Right cardiac atrium (tissue), 5 donors: Measurements from ENCODE around the gene BCAP31. TPM values are rescaled to one million over a fixed set of nuclear protein-coding genes. Genes with fewer than 3 reads are reported as not detected.
"Not testable (repeated sequence)": the region's sequence is repeated elsewhere in the genome, so short reads cannot be mapped to it uniquely, and the experiment has no call there.

Experiments
- ATAC-seq, 2 donors: fragments of 200-7000 bp; cut with Tn5 transposase; one replicate each; pipeline versions ENCODE4 v1.8.0 to v1.9.1; 2020; ENCODE audit warnings: moderate library complexity in 2 of 2, mild to moderate bottlenecking in 1 of 2
- DNase-seq, 3 donors: peaks; one replicate each; pipeline ENCODE4 v3.0.0-alpha.2; 2020
- H3K27ac ChIP-seq: one replicate; pipeline ENCODE4 v1.5.1; 2013; ENCODE audit warnings: mild to moderate bottlenecking, low read length, control low read depth, moderate library complexity
- H3K27me3 ChIP-seq: one replicate; pipeline ENCODE4 v1.6.1; 2013; ENCODE audit not compliant: control insufficient read depth, insufficient read depth
- H3K4me1 ChIP-seq: one replicate; pipeline ENCODE4 v1.6.1; 2013; ENCODE audit warnings: low read length; ENCODE audit not compliant: control insufficient read depth, insufficient read depth
- H3K4me3 ChIP-seq: one replicate; pipeline ENCODE4 v1.5.1; 2013; ENCODE audit warnings: low read length, control low read depth
- H3K9me3 ChIP-seq: one replicate; pipeline ENCODE4 v1.6.1; 2013; ENCODE audit warnings: low read length; ENCODE audit not compliant: control insufficient read depth
- WGBS: extraction: QIAGEN DNeasy Blood & Tissue Kit; methylation state at CpG from one replicate; pipeline ENCODE4 v1.1.7; 2013; 5-methylcytosine and 5-hydroxymethylcytosine counted together
- intact Hi-C, 4 donors: fragments of 100-400 bp; cut with DNase I; formaldehyde crosslinking; loops; one replicate each; pipeline versions ENCODE4 v1.11.0 to v1.14.0; 2022 to 2023
- polyA plus RNA-seq: library from polyadenylated mRNA; stranded (reverse); fragments of 200-250 nt; gene quantifications from one replicate; pipeline ENCODE4 v1.2.3, GENCODE V29; 2013
- total RNA-seq, 4 donors: library from RNA; stranded (reverse); fragmentation: NEBNext Ultra II Directional; extraction: Animal tissue kit (Norgen Biotek cat#: 25700); gene quantifications; one replicate each; pipeline ENCODE4 v1.2.1, GENCODE V29; 2021
- donor health status: healthy with polysubstance abuse.
- donor health status: DM: no; HTN: yes; CAD: no.
- donor health status: DM: no; HTN: no; CAD: no.
- donor health status: DM: no; HTN: yes; CAD: no; lungs with severe emphysema.
- donor health status: DM: yes; HTN: yes; CAD: no.

Gene BCAP31
- total and polyA plus RNA-seq, 5 donors = 111 to 149 (median 123) TPM

GRCh38 chrX:153691032-153691827 is 33.0 kb downstream of the BCAP31 start:
- peak in 2 of 3 donors; percentile 35 to 59 for DNase-seq
- H3K27ac ChIP-seq, H3K4me1 ChIP-seq, intact Hi-C loops, H3K27me3 ChIP-seq, H3K9me3 ChIP-seq, H3K4me3 ChIP-seq, ATAC-seq: not testable (repeated sequence)
- WGBS = 85% methylated on average over 21 of the region's 21 CpGs

- 72% methylated on average over 14 of the region's 14 CpGs for WGBS
- no peak for ATAC-seq
- Histone ChIP-seq H3K27me3 (no peaks in the 10 kb centered on the region), H3K27ac (no peak overlapping the region), H3K9me3 (no peaks in the 10 kb centered on the region), H3K4me3 (no peak overlapping the region), H3K4me1 (no peaks in the 10 kb centered on the region)
- DNase-seq = peak in 2 of 3 donors; percentile 39 to 65
- intact Hi-C loops = no loop called here
Measured at GRCh38 chrX:153690466-153690865, 33.7 kb downstream of the BCAP31 start.

GRCh38 chrX:153689654-153690465 is 34.3 kb downstream of the BCAP31 start:
- no peak for ATAC-seq
- DNase-seq = peak in 2 of 3 donors; percentile 37 to 63
- Histone ChIP-seq H3K4me1 (no peaks in the 10 kb centered on the region), H3K9me3 (no peaks in the 10 kb centered on the region), H3K27me3 (no peaks in the 10 kb centered on the region), H3K27ac (peak overlapping the region; percentile 69), H3K4me3 (peak overlapping the region; percentile 82)
- whole genome bisulfite sequencing = 76% methylated on average over 19 of the region's 19 CpGs
- intact Hi-C loops = no loop called here

GRCh38 chrX:153688911-153689590 is 35.1 kb downstream of the BCAP31 start:
- H3K4me3 ChIP-seq = peak overlapping the region; percentile 82
- ATAC-seq (peak; percentile 37 to 72), DNase-seq (peak; percentile 52 to 83 (median 79))
- 10% methylated on average over 45 of the region's 53 CpGs for WGBS
- H3K27me3 ChIP-seq = no peaks in the 10 kb centered on the region
- H3K9me3 ChIP-seq = no peaks in the 10 kb centered on the region
- H3K4me1 ChIP-seq = no peaks in the 10 kb centered on the region
- peak overlapping the region; percentile 77 for H3K27ac ChIP-seq
- intact Hi-C loops = no loop called here

GRCh38 chrX:153688506-153688905 is 35.7 kb downstream of the BCAP31 start:
- H3K4me1 ChIP-seq = no peaks in the 10 kb centered on the region
- no peaks in the 10 kb centered on the region for H3K27me3 ChIP-seq
- peak in 2 of 3 donors; percentile 43 to 56 for DNase-seq
- peak overlapping the region; percentile 82 for H3K4me3 ChIP-seq
- peak overlapping the region; percentile 77 for H3K27ac ChIP-seq
- no peak for ATAC-seq
- intact Hi-C loops = no loop called here
- under 1% methylated on average over 55 of the region's 57 CpGs for WGBS
- H3K9me3 ChIP-seq = no peaks in the 10 kb centered on the region

GRCh38 chrX:153688071-153688470 is 36.1 kb downstream of the BCAP31 start:
- H3K4me3 ChIP-seq = peak overlapping the region; percentile 82
- no peaks in the 10 kb centered on the region for H3K4me1 ChIP-seq
- no peak overlapping the region for H3K27ac ChIP-seq
- ATAC-seq (no peak), DNase-seq (peak in 1 of 3 donors; percentile 35)
- no peaks in the 10 kb centered on the region for H3K27me3 ChIP-seq
- intact Hi-C loops = no loop called here
- no peaks in the 10 kb centered on the region for H3K9me3 ChIP-seq
- WGBS = 2% methylated on average over 38 of the region's 69 CpGs

GRCh38 chrX:153687121-153688039 is 36.8 kb downstream of the BCAP31 start, which contains the start of gene SLC6A8:
SLC6A8 (plus strand) TSS chrX:153687926; CDS start chrX:153688575, 649 bp downstream.
- WGBS = 4% methylated on average over 25 of the region's 66 CpGs
- Histone ChIP-seq H3K4me3 (peak within 1 kb of the TSS; percentile 82), H3K9me3 (no peaks in the 10 kb centered on the region), H3K27ac (peak within 1 kb of the TSS; percentile 77), H3K4me1 (no peaks in the 10 kb centered on the region), H3K27me3 (no peaks in the 10 kb centered on the region)
- DNase-seq (peak; percentile 80 to 90 (median 90)), ATAC-seq (peak; percentile 74 to 76)
- intact Hi-C loops = no loop called here

- no peak overlapping the region for H3K4me3 ChIP-seq
- no peak overlapping the region for H3K27ac ChIP-seq
- H3K27me3 ChIP-seq = no peaks in the 10 kb centered on the region
- intact Hi-C loops = no loop called here
- 47% methylated on average over 9 of the region's 9 CpGs for WGBS
- no peaks in the 10 kb centered on the region for H3K9me3 ChIP-seq
- ATAC-seq (no peak), DNase-seq (peak in 2 of 3 donors; percentile 39 to 42)
- H3K4me1 ChIP-seq = no peaks in the 10 kb centered on the region
Measured at GRCh38 chrX:153686711-153687110, 37.5 kb downstream of the BCAP31 start.

- Histone ChIP-seq H3K4me1 (no peaks in the 10 kb centered on the region), H3K27ac (no peak overlapping the region), H3K27me3 (no peaks in the 10 kb centered on the region), H3K9me3 (no peaks in the 10 kb centered on the region), H3K4me3 (no peak overlapping the region)
- 75% methylated on average over 24 of the region's 24 CpGs for WGBS
- ATAC-seq = no peak
- peak in 2 of 3 donors; percentile 47 to 70 for DNase-seq
- intact Hi-C loops = no loop called here
Measured at GRCh38 chrX:153685751-153686696, 38.2 kb downstream of the BCAP31 start.
